HEK293T (cell line): Measurements from ENCODE around the gene SCAI.

ENCODE experiments used
- BHLHE40 ChIP-seq: fragments of 450-650 bp; IDR thresholded peaks from 2 replicates; pipeline ENCODE4 v1.6.1; 2016; ENCODE audit warnings: mild to moderate bottlenecking, moderate library complexity, borderline replicate concordance
- FOXM1 ChIP-seq: fragments of 450-650 bp; IDR thresholded peaks from 2 replicates; pipeline ENCODE4 v1.6.1; 2017; ENCODE audit warnings: mild to moderate bottlenecking, borderline replicate concordance
- SUZ12 ChIP-seq: fragments of 450-650 bp; IDR thresholded peaks from 2 replicates; pipeline ENCODE4 v1.6.1; 2016; ENCODE audit warnings: mild to moderate bottlenecking
- ZNF384 ChIP-seq: fragments of 450-650 bp; IDR thresholded peaks from 2 replicates; pipeline ENCODE4 v1.6.1; 2016

- TF ChIP-seq BHLHE40 (no peak), SUZ12 (no peak), FOXM1 (no peak), ZNF384 (no peak)
These were observed 17.1 kb downstream of the SCAI start for GRCh38 chr9:125126019-125126746.
